PC-3 (cell line): Measurements from ENCODE around the gene LRRC3C. TPM values are rescaled to one million over a fixed set of nuclear protein-coding genes. Genes with fewer than 3 reads are reported as not detected.

Source experiments
- ATAC-seq: fragments of 200-7000 bp; cut with Tn5 transposase; 2 replicates; pipeline ENCODE4 v1.9.1; 2020; ENCODE audit warnings: mild to moderate bottlenecking, moderate library complexity
- BruUV-seq: library from RNA; stranded (reverse); fragments of 400-500 nt; replicated peaks from 2 replicates; lab custom pipeline; 2021; lab: Mats Ljungman, UMichigan
- CTCF ChIA-PET: fragments of 300-600 bp; sonication (Branson Sonifier 250); formaldehyde crosslinking; loops from one replicate; lab custom pipeline; 2022; ENCODE audit warnings: antibody characterized with exemption; lab: Charles Lee
- POLR2A ChIA-PET: fragments of 300-600 bp; sonication (Branson Sonifier 250); formaldehyde crosslinking; loops from one replicate; lab custom pipeline; 2022; ENCODE audit warnings: antibody characterized with exemption; ENCODE audit not compliant: unreplicated experiment; lab: Charles Lee
- DNase-seq: peaks from one replicate; pipeline ENCODE4 v3.0.0-alpha.2; 2015
- H2AFZ ChIP-seq: fragments of 300-600 bp; sonication (generic); 2 replicates; pipeline ENCODE4 v1.6.0; 2016; ENCODE audit warnings: antibody characterized with exemption, low read length
- H3F3A ChIP-seq: fragments of 300-600 bp; sonication (generic); one replicate; pipeline ENCODE4 v1.6.0; 2017; ENCODE audit warnings: antibody characterized with exemption, low read length, control low read depth, mild to moderate bottlenecking; ENCODE audit not compliant: unreplicated experiment
- H3K27ac ChIP-seq: fragments of 300-600 bp; sonication (generic); 2 replicates; pipeline ENCODE4 v1.5.1; 2016; ENCODE audit warnings: mild to moderate bottlenecking, low read length
- H3K27me3 ChIP-seq: fragments of 300-600 bp; sonication (generic); 2 replicates; pipeline ENCODE4 v1.6.1; 2016; ENCODE audit warnings: low read length, mixed read lengths
- H3K36me3 ChIP-seq: fragments of 300-600 bp; sonication (generic); 2 replicates; pipeline ENCODE4 v1.6.1; 2016; ENCODE audit warnings: low read depth, mixed run types, low read length, mixed read lengths
- H3K4me1 ChIP-seq: fragments of 300-600 bp; sonication (generic); 2 replicates; pipeline ENCODE4 v1.5.1; 2016; ENCODE audit warnings: low read length; ENCODE audit not compliant: insufficient read depth
- H3K4me2 ChIP-seq: fragments of 300-600 bp; sonication (generic); 2 replicates; pipeline ENCODE4 v1.6.0; 2016; ENCODE audit warnings: low read length
- H3K4me3 ChIP-seq: fragments of 300-600 bp; sonication (generic); 2 replicates; pipeline ENCODE4 v1.5.1; 2016; ENCODE audit warnings: mild to moderate bottlenecking, low read length, mixed read lengths
- H3K79me2 ChIP-seq: fragments of 300-600 bp; sonication (generic); 2 replicates; pipeline ENCODE4 v1.6.1; 2017; ENCODE audit warnings: low read length, mixed read lengths
- H3K9ac ChIP-seq: fragments of 300-600 bp; sonication (generic); 2 replicates; pipeline ENCODE4 v1.6.0; 2016; ENCODE audit warnings: mild to moderate bottlenecking, low read length
- H3K9me2 ChIP-seq: fragments of 300-600 bp; sonication (generic); replicated peaks from 2 replicates; pipeline ENCODE4 v1.6.1; 2016; ENCODE audit warnings: mixed run types, low read length, mixed read lengths
- H3K9me3 ChIP-seq: fragments of 300-600 bp; sonication (generic); 2 replicates; pipeline ENCODE4 v1.6.1; 2016; ENCODE audit warnings: low read length, mixed read lengths
- H4K20me1 ChIP-seq: fragments of 300-600 bp; sonication (generic); 2 replicates; pipeline ENCODE4 v1.6.1; 2016; ENCODE audit warnings: low read length, mixed read lengths
- CTCF ChIP-seq: fragments of 300-600 bp; sonication (generic); conservative IDR thresholded peaks from 2 replicates; pipeline ENCODE4 v1.5.1; 2017; ENCODE audit warnings: antibody characterized with exemption, low read depth, mild to moderate bottlenecking, low read length
- EZH2 ChIP-seq: fragments of 300-600 bp; sonication (generic); IDR thresholded peaks from one replicate; pipeline ENCODE4 v1.6.1; 2017; ENCODE audit warnings: antibody characterized with exemption, mild to moderate bottlenecking, low read length; ENCODE audit not compliant: unreplicated experiment
- EZH2phosphoT487 ChIP-seq: fragments of 300-600 bp; sonication (generic); IDR thresholded peaks from 2 replicates; pipeline ENCODE4 v1.6.1; 2018; ENCODE audit warnings: mild to moderate bottlenecking, antibody characterized with exemption, low read length, borderline replicate concordance
- intact Hi-C: fragments of 100-400 bp; cut with micrococcal nuclease; formaldehyde crosslinking; loops from 2 replicates; pipeline ENCODE4 v1.9.0; 2023
- total RNA-seq: library from RNA; depleted of rRNA; stranded (reverse); fragments of >200 nt; gene quantifications from 2 replicates; pipeline ENCODE4 v1.2.3, GENCODE V29; 2014

The LRRC3C gene
- total RNA-seq, 1 experiment from 2014 or later: not detected

GRCh38 chr17:39908789-39909352 lies 18.7 kb upstream of the LRRC3C start:
- CTCF ChIA-PET: no interaction called here
- Histone ChIP-seq H3K4me3 (no peak overlapping the region), H3K27ac (no peak overlapping the region), H3K9me2 (no peaks in the 10 kb centered on the region), H3K36me3 (no peaks in the 10 kb centered on the region), H3K4me1 (no peaks in the 10 kb centered on the region), H3K4me2 (no peak overlapping the region), H4K20me1 (no peaks in the 10 kb centered on the region), H3K79me2 (no peaks in the 10 kb centered on the region), H2AFZ (no peak overlapping the region), H3K27me3 (no peaks in the 10 kb centered on the region), H3K9me3 (no peaks in the 10 kb centered on the region), H3K9ac (no peak overlapping the region), H3F3A (no peaks in the 10 kb centered on the region)
- POLR2A ChIA-PET: no interaction called here
- TF ChIP-seq CTCF (no peak), EZH2phosphoT487 (no peak), EZH2 (no peak)
- intact Hi-C loops: no loop called here
- no TSS peak for BruUV-seq
- ATAC-seq (no peak), DNase-seq (no peak)

- Histone ChIP-seq H3K27ac (no peak overlapping the region), H3K36me3 (no peaks in the 10 kb centered on the region), H2AFZ (no peak overlapping the region), H3K79me2 (no peaks in the 10 kb centered on the region), H3K27me3 (no peaks in the 10 kb centered on the region), H3K9ac (no peak overlapping the region), H3K4me2 (no peak overlapping the region), H3K4me3 (no peak overlapping the region), H3K9me2 (no peaks in the 10 kb centered on the region), H4K20me1 (no peaks in the 10 kb centered on the region), H3F3A (no peaks in the 10 kb centered on the region), H3K9me3 (no peaks in the 10 kb centered on the region), H3K4me1 (no peaks in the 10 kb centered on the region)
- BruUV-seq: no TSS peak
- ChIA-PET CTCF (no interaction called here), POLR2A (no interaction called here)
- ATAC-seq (no peak), DNase-seq (no peak)
- TF ChIP-seq EZH2: no peak
- TF ChIP-seq EZH2phosphoT487: no peak
- TF ChIP-seq CTCF: no peak
- intact Hi-C loops: no loop called here
These were observed 13.5 kb upstream of the LRRC3C start for GRCh38 chr17:39913989-39914388.

GRCh38 chr17:39915559-39915958 lies 12.0 kb upstream of the LRRC3C start:
- no peak for ATAC-seq
- no TSS peak for BruUV-seq
- H2AFZ ChIP-seq: no peak overlapping the region
- intact Hi-C loops: no loop called here
- POLR2A ChIA-PET: no interaction called here
- H3K4me1 ChIP-seq: no peaks in the 10 kb centered on the region
- no peaks in the 10 kb centered on the region for H3K9me2 ChIP-seq
- no peak overlapping the region for H3K4me2 ChIP-seq
- CTCF ChIA-PET: interaction anchor here (0.6 kb wide), 1 partner anchor 295 kb away, joined by 5 read pairs; no protein-coding TSS in a partner anchor
- H4K20me1 ChIP-seq: no peaks in the 10 kb centered on the region
- H3K9me3 ChIP-seq: no peaks in the 10 kb centered on the region
- H3K79me2 ChIP-seq: no peaks in the 10 kb centered on the region
- no peak for DNase-seq
- H3F3A ChIP-seq: no peaks in the 10 kb centered on the region
- H3K9ac ChIP-seq: no peak overlapping the region
- TF ChIP-seq EZH2 (no peak), EZH2phosphoT487 (no peak), CTCF (no peak)
- H3K4me3 ChIP-seq: no peak overlapping the region
- H3K27me3 ChIP-seq: no peaks in the 10 kb centered on the region
- no peaks in the 10 kb centered on the region for H3K36me3 ChIP-seq
- H3K27ac ChIP-seq: no peak overlapping the region
